Measurements from ENCODE around the gene RAD21L1.

The RAD21L1 gene

GRCh38 chr20:1199212-1199873, 26.5 kb upstream of the RAD21L1 start:
- no peak overlapping the region for H3K4me3 ChIP-seq
- no peak for TF ChIP-seq CTCF (IDR thresholded peaks at IDR 0.05)
- peaks cover 0 to 5% of the 10 kb centered on the region in 2 donors for H3K27me3 ChIP-seq
- H3K4me1 ChIP-seq: no peaks in the 10 kb centered on the region
- no peaks in the 10 kb centered on the region for H3K36me3 ChIP-seq
- DNase-seq: no peak
- intact Hi-C loops (cut with DNase I; ENCODE audit: low total_unique reads): no loop called here
- H3K27ac ChIP-seq: no peak overlapping the region
- H3K9me3 ChIP-seq: no peaks in the 10 kb centered on the region

- DNase-seq: no peak
- Histone ChIP-seq H3K4me3 (no peak overlapping the region), H3K27ac (no peak overlapping the region), H3K36me3 (no peaks in the 10 kb centered on the region), H3K4me1 (no peaks in the 10 kb centered on the region), H3K9me3 (no peaks in the 10 kb centered on the region), H3K27me3 (peaks cover 0 to 5% of the 10 kb centered on the region in 2 donors)
- intact Hi-C loops (cut with DNase I; ENCODE audit: low total_unique reads): no loop called here
- no peak for TF ChIP-seq CTCF (IDR thresholded peaks at IDR 0.05)
Measured at GRCh38 chr20:1199964-1200363, 25.9 kb upstream of the RAD21L1 start.

DNA sequence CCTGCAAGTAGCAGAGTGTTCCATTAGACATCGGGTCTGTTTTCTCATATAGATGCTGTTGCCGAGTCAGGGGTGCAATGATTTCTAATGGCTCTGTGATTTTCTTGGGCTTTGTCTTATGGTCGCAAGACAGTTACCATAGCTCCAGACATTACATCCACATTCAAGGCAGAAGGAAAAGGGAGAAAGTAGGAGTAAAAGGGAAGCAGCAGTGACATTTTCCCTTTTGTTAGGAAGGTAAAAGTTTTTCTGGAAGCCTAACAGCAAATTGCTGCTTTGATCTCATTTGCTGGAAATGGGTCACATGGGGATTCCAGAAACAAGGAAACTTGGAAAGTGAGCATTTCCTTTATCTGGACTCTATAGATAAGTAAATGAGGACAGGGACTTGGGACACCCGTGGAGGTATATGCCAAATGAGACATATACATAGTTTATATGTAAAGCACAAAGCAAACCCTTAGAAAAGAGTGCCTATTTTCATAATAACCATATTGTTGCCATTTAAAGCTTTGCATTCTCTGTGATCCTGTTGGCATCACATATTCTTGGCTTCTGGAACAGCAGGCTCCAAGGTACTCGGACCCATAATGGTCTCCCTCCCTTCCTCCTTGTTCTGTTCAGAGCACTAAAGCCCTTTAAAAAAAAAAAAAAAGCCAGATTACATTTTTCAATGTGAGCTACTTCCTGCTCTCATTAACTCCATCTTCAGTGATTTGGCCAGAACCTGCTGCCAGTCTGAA, 22.9 kb upstream of the RAD21L1 start, which contains the start of gene C20orf202:
TSS of gene C20orf202 (plus strand) at position 693 of the 743 bp plus-strand sequence. CDS start 132 bp downstream, outside the sequence.
- Histone ChIP-seq H3K4me1 (no peaks in the 10 kb centered on the region), H3K36me3 (no peaks in the 10 kb centered on the region), H3K27me3 (peaks cover 0 to 5% of the 10 kb centered on the region in 2 donors), H3K9me3 (no peaks in the 10 kb centered on the region), H3K27ac (no peak within 1 kb of the TSS), H3K4me3 (no peak within 1 kb of the TSS)
- TF ChIP-seq CTCF (IDR thresholded peaks at IDR 0.05): no peak
- intact Hi-C loops (cut with DNase I; ENCODE audit: low total_unique reads): no loop called here
- DNase-seq: no peak

DNA sequence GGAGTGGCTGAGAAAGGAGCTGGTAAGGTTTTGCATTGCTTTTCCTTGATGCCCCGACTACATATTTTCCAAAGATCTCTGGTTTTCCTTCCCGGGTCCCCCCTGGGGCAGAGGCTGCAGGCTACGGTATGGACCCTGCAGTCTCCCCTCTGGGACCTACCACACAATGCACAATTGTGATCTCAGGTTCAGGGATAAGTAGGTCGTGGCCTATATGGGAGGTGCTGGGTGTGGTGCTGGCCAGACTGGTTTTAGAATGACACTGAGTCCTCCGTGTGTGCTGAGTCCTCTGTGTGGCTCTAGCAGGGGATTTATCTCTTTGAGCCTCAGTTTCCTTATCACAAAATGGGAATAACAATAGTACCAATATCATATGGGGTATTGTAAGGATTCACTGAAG, 22.2 kb upstream of the RAD21L1 start:
- Histone ChIP-seq H3K4me3 (no peak overlapping the region), H3K27ac (no peak overlapping the region), H3K36me3 (no peaks in the 10 kb centered on the region), H3K27me3 (peaks cover 0 to 5% of the 10 kb centered on the region in 2 donors), H3K9me3 (no peaks in the 10 kb centered on the region), H3K4me1 (no peaks in the 10 kb centered on the region)
- no peak for TF ChIP-seq CTCF (IDR thresholded peaks at IDR 0.05)
- intact Hi-C loops (cut with DNase I; ENCODE audit: low total_unique reads): no loop called here
- no peak for DNase-seq

DNA sequence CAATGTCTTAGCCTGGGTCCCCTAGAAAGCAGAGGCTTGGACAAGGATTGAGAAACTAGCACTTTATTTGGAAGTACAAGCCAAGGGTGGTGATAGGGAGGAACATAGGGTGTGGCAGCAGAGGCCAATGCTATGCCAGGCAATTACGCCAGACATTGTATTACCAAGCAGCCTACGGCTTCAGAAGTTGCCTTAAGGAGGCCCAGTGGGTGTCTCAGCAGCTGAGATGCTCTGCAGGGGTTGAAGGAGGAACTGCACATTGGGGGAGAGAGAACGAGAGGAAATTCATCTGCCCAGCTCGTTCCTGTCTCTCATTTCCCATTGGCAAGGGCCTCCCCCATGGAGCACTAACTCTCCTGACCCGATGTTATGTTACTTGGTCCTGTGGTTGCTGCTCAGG, 21.7 kb upstream of the RAD21L1 start:
- Histone ChIP-seq H3K4me1 (no peaks in the 10 kb centered on the region), H3K4me3 (no peak overlapping the region), H3K36me3 (no peaks in the 10 kb centered on the region), H3K27ac (no peak overlapping the region), H3K9me3 (no peaks in the 10 kb centered on the region), H3K27me3 (peaks cover 0 to 5% of the 10 kb centered on the region in 2 donors)
- no peak for TF ChIP-seq CTCF (IDR thresholded peaks at IDR 0.05)
- DNase-seq: peak in 1 of 2 donors; percentile 13
- intact Hi-C loops (cut with DNase I; ENCODE audit: low total_unique reads): no loop called here

Measured in tibial artery (tissue), 4 donors.